Tibial nerve (tissue), 4 donors: ENCODE data around the gene EXPH5.

Experiments
- EP300 ChIP-seq, 2 donors: sonication (generic); formaldehyde crosslinking; IDR thresholded peaks; one replicate each; pipeline ENCODE4 v1.6.1; 2017; ENCODE audit warnings: antibody characterized with exemption in 2 of 2, mild to moderate bottlenecking in 1 of 2
- POLR2A ChIP-seq, 2 donors: fragments of 450-650 bp; IDR thresholded peaks; one replicate each; pipeline ENCODE4 v1.6.1; 2017; ENCODE audit warnings: antibody characterized with exemption in 2 of 2, mild to moderate bottlenecking in 2 of 2, moderate library complexity in 2 of 2
- TF ChIP-seq, protein P1 (sequence below), 5 experiments: fragments of 200-600 bp in 3 of 5; fragments of 450-650 bp in 2 of 5; sonication (generic) in 3 of 5; IDR thresholded peaks; one replicate each; pipeline ENCODE4 v1.5.1; 2016 to 2019; ENCODE audit warnings: antibody characterized with exemption in 5 of 5, mild to moderate bottlenecking in 3 of 5, moderate library complexity in 2 of 5

DNA sequence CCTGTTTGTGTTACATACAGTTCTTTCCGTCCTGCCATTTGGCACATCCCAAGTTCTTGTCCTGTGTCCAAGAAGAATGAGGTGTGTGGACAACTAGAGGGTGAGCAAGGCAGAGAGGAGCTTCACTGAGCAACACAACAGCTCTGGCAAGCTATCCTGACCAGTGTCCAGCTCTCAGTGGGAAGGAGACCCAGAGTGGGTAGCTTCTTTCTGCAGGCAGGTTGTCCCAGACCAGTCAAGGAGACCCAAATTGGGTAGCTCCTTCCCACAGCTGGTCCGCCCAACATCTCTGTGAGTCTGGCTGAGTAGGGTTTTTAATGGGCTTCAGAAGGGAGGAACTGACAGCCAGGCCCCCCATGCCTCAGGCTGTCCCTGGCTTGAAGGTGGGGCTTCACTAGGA lies 35.2 kb upstream of the EXPH5 start:
- TF ChIP-seq, protein P1, sequence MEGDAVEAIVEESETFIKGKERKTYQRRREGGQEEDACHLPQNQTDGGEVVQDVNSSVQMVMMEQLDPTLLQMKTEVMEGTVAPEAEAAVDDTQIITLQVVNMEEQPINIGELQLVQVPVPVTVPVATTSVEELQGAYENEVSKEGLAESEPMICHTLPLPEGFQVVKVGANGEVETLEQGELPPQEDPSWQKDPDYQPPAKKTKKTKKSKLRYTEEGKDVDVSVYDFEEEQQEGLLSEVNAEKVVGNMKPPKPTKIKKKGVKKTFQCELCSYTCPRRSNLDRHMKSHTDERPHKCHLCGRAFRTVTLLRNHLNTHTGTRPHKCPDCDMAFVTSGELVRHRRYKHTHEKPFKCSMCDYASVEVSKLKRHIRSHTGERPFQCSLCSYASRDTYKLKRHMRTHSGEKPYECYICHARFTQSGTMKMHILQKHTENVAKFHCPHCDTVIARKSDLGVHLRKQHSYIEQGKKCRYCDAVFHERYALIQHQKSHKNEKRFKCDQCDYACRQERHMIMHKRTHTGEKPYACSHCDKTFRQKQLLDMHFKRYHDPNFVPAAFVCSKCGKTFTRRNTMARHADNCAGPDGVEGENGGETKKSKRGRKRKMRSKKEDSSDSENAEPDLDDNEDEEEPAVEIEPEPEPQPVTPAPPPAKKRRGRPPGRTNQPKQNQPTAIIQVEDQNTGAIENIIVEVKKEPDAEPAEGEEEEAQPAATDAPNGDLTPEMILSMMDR (IDR thresholded peaks at IDR 0.05) = no peak
- TF ChIP-seq POLR2A (IDR thresholded peaks at IDR 0.05) (no peak), EP300 (IDR thresholded peaks at IDR 0.05) (no peak)
